T1000 (cell line): ENCODE data around the gene SLC25A29.

Experiments
- DNase-seq: peaks from one replicate; lab custom pipeline; 2025; ENCODE audit warnings: mixed read lengths; lab: John Stamatoyannopoulos, UW

The SLC25A29 gene

GRCh38 chr14:100281286-100282082 lies 24.8 kb downstream of the SLC25A29 start:
- no peak for DNase-seq

GRCh38 chr14:100279563-100279962 lies 26.7 kb downstream of the SLC25A29 start:
- DNase-seq, result no peak

GRCh38 chr14:100279133-100279532 lies 27.1 kb downstream of the SLC25A29 start:
- DNase-seq, result no peak

GRCh38 chr14:100278702-100279101 lies 27.5 kb downstream of the SLC25A29 start:
- DNase-seq, result no peak

- no peak for DNase-seq
Observed at GRCh38 chr14:100275214-100275613, 31.0 kb downstream of the SLC25A29 start.

- no peak for DNase-seq
Observed at GRCh38 chr14:100274250-100274649, 32.0 kb downstream of the SLC25A29 start.

- DNase-seq, result no peak
Observed at GRCh38 chr14:100271247-100271939, 34.9 kb downstream of the SLC25A29 start.

GRCh38 chr14:100268591-100269207 lies 37.5 kb downstream of the SLC25A29 start:
- no peak for DNase-seq

- DNase-seq, result no peak
Observed at GRCh38 chr14:100267990-100268389, 38.3 kb downstream of the SLC25A29 start.

- no peak for DNase-seq
Observed at GRCh38 chr14:100263141-100263540, 43.1 kb downstream of the SLC25A29 start.

GRCh38 chr14:100262545-100262944 lies 43.7 kb downstream of the SLC25A29 start:
- no peak for DNase-seq

- DNase-seq, result no peak
Observed at GRCh38 chr14:100261621-100262020, 44.6 kb downstream of the SLC25A29 start.

GRCh38 chr14:100256339-100256895 lies 49.8 kb downstream of the SLC25A29 start:
- no peak for DNase-seq

- DNase-seq, result no peak
Observed at GRCh38 chr14:100252684-100253083, 53.6 kb downstream of the SLC25A29 start.

GRCh38 chr14:100250732-100251465 lies 55.3 kb downstream of the SLC25A29 start:
- DNase-seq, result no peak

- no peak for DNase-seq
Observed at GRCh38 chr14:100246809-100247428, 59.3 kb downstream of the SLC25A29 start.

- no peak for DNase-seq
Observed at GRCh38 chr14:100243020-100243419, 63.2 kb downstream of the SLC25A29 start.

GRCh38 chr14:100241279-100241678 lies 65.0 kb downstream of the SLC25A29 start:
- DNase-seq, result no peak
